M059J (cell line): ENCODE results near the gene RARA. TPM values are rescaled to one million over a fixed set of nuclear protein-coding genes. Genes with fewer than 3 reads are reported as not detected.

Source experiments
- DNase-seq: peaks from one replicate; pipeline ENCODE4 v3.0.0-alpha.2; 2012; ENCODE audit warnings: low read depth
- total RNA-seq: library from RNA; depleted of rRNA; stranded (reverse); fragments of >200 nt; shearing (Covaris generic); gene quantifications from 2 replicates; pipeline ENCODE4 v1.2.3, GENCODE V29; 2014

RARA gene
- total RNA-seq, 1 experiment from 2014 or later: 17.8 TPM

- peak; percentile 67 for DNase-seq
These were observed 36.4 kb downstream of the RARA start for GRCh38 chr17:40345161-40345993.

DNA sequence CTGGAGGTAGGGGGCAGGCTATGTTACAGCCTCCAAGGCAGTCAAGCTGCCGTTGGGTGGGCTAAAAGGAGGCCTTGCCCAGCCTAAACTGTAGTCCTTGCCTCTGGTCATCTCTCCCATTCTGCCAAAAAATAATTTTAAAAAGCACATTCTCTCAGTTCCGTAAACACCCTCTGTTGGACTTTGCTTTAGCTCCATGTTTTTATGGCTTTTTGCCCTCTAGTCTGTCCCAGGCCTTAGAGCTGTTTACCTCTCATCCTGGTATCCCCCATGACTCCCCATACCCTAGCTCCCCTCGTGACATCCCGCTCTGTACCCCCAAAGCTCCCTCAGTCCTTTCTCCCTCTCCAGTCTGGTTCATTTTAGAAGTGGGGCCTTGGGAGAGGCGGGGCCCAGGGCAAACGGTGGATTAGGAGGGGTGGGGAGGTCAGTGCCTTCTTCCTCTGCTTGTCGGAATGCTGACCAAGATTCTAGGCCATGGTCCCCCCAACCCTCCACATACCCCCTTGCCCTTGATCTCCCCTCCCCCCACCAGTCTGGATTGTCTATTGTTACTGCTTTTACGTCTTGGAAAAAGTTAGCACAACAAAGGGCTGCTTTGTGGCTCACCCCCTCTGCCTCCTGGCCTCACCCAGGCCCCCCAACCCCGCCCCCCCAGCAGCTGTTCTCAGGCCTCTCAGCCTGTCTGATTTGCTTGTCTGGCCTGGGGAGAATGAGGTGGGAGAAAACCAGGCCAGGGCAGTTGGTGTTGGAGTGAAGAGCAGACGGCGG is 37.2 kb downstream of the RARA start:
- no peak for DNase-seq

GRCh38 chr17:40346765-40347158 is 37.8 kb downstream of the RARA start:
- DNase-seq: no peak

GRCh38 chr17:40347319-40348135 is 38.5 kb downstream of the RARA start:
- no peak for DNase-seq

- DNase-seq: no peak
These were observed 39.1 kb downstream of the RARA start for GRCh38 chr17:40348136-40348504.

DNA sequence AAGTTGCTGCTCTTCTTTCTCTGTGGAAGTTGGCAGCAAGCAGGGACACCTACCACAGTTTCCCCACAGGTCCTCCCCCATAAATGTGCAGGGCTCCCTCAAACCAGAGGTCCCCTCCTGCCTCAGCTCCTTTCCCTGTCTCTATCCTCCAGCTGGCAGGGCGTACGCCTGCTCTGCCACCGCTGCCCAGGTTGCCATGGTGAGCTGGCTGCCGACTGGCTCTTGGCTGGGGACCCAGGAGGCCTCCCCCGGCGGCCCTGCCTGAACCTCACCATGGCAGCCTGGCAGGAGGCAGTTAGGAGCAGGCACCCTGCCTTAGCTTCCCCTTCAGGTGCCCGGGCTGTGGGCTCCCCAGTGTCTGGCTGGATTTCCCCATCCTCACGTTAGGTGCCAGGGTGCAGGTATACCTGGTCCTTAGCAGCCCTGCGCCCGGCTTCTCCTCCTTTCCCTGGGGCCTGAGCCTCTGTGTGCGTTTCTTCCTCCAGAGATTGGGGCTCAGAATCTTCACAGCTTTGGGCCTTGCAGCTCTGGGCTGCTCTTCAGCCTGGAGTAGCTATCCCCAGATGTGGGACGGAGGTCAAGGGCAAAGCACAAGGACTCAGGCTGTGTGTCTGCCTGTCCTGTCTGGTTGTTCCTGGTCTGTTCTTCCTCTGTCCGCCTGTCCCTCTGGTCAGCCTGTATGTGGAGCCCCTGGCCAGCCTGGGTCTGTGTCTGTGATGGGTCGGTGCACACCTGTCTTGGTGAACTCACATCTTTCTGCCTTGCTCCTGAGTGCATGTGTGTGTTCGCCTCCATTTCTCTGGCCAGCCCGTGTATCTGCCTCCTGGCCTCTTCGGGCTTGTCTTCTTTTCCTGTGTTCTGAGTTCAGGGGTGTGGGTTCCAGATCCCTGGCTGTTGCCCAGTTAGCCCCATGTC is 39.8 kb downstream of the RARA start:
- DNase-seq: peak; percentile 45

DNA sequence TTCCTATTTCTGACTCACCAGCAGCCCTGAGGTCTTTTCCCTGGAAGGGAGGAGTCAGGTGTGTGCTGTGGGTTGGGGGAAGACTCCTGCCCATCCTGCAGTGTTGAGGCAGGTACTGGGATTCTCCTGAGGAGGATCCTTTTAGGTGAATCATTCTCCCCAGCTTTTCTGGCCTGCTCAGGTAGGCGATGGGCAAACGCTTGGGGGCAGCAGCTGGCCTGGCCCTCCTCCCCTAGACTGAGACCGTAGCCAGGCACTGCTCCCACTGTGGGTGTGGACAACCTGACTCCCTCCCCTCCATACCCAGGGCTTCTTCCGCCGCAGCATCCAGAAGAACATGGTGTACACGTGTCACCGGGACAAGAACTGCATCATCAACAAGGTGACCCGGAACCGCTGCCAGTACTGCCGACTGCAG is 40.5 kb downstream of the RARA start:
- peak; percentile 43 for DNase-seq

DNA sequence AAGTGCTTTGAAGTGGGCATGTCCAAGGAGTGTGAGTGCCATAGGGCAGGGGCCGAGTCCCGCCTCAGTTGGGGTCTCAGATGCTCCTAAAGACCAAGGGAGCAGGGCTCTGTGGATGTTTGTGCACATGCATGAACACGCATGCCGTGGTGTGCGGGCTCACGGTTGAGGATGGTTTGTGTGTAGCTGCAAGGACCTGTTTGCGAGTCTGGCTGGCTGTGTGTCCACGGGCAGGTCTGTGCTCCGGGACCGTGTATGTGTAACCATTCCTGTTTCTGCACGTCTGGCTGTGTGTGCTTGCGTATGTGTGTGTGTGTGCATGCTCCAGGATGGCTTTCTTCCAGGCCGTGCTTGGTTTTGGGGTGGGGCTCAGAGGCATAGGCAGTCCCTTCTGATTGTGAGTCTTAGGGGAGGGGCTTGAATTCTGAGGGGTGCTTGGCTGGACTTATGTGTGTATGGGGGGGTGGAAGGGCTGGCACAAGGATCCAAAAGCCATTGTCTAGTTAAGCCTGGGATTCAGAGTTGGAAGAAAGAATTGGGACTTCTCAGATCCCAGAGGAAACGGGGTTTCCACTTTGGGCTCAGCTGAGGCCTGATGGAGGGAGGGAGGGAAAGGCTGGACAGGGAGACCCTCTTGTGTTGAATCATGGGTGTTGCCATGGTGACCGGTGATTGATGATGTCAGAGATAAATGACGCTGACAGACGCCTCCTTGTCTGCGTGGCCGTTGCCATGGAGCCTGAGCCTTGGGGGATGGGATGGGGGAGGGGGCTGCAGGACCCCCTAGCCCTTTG is 41.1 kb downstream of the RARA start:
- DNase-seq: no peak

DNA sequence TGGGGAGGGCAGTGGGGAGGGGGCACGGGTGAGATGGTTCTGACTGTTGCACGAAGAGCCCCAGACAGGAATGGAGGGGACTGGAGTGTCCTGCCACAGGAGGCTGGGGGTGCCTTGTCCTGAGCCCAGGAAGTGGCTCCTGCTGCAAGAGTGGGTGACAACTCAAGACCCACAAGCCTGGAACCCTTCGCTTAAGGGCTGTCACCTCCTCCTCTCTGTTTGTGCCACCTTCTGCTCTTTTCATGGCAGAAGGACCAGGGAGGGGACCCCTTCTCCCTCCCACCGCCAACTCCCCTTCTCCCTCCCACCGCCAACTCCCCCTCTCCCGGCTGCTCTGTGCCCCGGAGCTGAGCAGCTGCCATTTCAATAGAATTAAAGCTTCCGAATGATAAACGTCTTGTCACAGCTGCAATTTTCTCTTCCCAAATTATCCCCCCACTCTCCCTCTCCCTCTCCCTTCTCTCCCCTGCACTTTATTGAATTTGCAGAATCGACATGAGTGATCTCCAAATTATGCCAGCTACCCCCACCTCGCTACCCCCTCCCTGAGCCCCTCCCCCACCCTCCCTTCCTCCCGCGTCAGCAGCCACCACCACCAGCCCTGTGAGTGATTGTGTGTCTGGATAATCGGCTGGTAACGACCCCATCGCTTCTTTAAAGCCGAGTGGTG is 41.8 kb downstream of the RARA start:
- DNase-seq: no peak

GRCh38 chr17:40351359-40352236 is 42.6 kb downstream of the RARA start:
- DNase-seq: no peak

DNA sequence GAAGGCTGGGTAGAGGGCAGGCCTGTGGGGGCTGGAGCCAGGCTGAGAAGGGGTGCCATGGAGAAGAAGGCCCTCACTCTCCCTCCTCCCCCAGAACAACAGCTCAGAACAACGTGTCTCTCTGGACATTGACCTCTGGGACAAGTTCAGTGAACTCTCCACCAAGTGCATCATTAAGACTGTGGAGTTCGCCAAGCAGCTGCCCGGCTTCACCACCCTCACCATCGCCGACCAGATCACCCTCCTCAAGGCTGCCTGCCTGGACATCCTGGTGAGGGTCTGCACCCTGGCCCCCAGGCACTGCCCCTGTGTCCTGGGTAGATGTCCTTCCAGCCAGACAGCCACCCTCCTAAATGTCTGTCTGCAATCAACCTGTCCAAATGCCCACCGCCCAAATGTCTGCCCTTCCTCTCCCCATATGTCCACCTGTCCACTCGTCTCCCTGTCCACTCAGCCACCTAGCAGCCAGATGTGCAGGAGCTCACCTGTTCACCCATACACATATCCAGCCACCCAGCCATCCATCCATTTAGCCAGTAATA is 43.3 kb downstream of the RARA start:
- DNase-seq: no peak

- DNase-seq: no peak
These were observed 43.9 kb downstream of the RARA start for GRCh38 chr17:40352779-40353394.

GRCh38 chr17:40354221-40355122 is 45.5 kb downstream of the RARA start:
- no peak for DNase-seq

DNA sequence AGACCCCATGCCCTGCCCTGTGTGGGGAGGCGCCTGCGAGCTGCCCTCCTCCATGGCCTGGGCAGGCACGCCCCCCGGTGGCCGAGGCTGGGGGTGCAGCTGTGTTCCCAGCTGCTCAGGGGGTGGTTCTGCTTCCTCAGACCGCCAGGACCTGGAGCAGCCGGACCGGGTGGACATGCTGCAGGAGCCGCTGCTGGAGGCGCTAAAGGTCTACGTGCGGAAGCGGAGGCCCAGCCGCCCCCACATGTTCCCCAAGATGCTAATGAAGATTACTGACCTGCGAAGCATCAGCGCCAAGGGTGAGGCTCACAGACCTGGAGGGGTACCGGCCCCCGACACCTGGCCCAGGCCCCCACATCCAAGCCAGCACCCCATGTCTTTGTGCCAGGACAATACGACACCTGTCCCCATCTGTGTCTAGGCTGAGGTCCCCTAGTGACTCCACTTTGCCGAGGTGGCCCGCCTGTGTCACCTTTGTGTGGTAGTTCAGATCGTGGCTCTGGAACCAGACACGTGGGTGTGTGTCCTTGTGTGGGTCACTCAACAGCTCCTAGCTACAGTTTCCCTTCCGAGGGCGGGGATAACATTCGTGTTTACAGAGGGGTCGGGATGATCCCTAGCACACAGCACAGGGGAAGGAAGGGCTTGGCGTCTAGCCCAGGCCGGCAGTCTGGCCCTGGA is 46.3 kb downstream of the RARA start:
- no peak for DNase-seq

GRCh38 chr17:40355804-40356758 is 47.1 kb downstream of the RARA start:
- DNase-seq: no peak
